Stimulated activated CD8-positive, alpha-beta memory T cell treated with anti-CD3 and anti-CD28 coated beads, Interleukin-2, amount 100 ng/mL, for 48 hours (primary cell): Measurements from ENCODE around the gene F2RL3.
"Not testable (repeated sequence)": the region's sequence is repeated elsewhere in the genome, so short reads cannot be mapped to it uniquely, and the experiment has no call there.

Experiments used
- DNase-seq, 2 donors: peaks; one replicate each; pipeline ENCODE4 v3.0.0-alpha.2; 2020; ENCODE audit warnings: low read depth in 2 of 2

F2RL3 gene

DNA sequence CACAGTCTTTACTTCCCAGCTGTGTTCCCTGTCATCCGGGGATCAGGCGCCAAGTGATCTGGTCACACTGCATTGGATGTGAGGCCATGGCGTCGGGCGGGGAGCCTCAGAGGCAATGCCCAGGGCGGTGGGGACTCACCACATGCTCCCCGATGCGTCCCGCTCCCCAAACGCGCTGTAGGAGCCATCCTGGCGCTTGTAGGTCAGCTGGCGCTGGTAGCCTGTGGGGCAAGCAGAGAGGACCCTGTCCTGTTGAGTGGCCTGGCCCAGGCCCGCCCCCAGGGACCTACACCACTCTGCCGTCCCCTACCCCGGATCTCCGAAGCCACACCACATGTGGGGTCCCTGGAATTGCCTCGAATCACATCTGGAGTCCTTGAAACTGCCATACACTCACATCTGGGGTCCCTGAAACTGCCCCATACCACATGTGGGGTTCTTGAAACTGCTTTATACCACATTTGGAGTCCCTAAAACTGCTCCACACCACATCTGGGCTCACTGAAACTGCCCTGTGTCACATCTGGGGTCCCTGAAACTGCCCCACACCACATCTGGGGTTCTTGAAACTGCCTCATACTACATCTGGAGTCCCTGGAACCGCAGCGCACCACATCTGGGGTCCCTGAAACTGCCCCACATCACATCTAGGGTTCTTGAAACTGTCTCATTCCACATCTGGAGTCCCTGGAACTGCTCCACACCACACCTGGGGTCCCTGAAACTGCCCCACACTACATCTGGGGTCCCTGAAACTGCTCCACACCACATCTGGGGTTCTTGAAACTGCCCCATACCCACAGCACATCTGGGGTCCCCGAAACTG is 33.2 kb downstream of the F2RL3 start:
- no peak for DNase-seq

DNA sequence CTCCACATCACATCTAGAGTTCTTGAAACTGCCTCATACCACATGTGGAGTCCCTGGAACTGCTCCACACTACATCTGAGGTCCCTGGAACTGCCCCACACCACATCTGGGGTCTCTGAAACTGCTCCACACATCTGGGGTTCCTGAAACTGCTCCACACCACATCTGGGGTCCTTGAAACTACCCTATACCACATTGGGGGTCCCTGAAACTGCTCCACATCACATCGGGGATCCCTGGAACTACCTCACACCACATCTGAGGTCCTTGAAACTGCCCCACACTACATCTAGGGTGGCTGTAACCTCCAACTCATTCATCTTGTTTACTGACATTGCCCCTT is 33.8 kb downstream of the F2RL3 start:
- DNase-seq = no peak

DNA sequence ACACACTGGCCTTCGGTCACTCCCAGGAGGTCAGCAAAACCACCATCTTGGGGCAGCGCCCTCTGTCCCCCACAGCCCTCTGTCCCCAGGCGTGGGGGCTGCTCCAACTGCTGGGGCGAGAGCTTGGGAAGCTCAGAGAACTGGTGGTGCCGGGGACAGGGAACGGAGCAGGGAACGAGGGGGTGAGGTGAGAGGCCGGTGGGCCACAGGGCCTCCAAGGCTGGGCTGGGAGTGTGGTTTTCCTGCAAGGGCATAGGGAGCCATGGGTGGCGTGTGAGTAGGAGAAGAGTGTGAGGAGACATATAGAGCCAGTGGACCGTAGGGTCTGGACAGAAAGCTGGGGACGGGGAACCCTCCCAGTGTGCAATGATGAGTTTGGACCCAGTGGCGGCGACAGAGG is 34.1 kb downstream of the F2RL3 start:
- no peak for DNase-seq

DNA sequence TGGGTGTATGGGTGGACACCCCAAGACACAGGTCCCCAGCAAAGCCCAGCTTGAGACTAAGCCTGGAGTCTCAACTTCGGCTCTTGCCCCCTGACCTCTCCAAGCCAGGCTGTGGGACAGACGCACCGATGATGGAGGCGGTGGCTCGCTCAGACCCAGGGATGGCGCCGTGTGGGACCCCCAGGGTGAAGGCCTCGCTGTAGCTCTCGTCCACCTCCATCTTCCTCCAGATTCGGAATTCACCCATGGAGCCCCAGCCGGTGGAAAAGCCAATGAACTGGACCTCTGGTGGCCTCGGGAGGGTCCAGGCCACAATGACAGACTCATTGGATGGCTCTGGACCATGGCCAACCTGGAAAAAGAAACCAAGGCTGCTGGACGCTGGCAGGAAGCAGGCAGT is 39.1 kb downstream of the F2RL3 start:
- no peak for DNase-seq

DNA sequence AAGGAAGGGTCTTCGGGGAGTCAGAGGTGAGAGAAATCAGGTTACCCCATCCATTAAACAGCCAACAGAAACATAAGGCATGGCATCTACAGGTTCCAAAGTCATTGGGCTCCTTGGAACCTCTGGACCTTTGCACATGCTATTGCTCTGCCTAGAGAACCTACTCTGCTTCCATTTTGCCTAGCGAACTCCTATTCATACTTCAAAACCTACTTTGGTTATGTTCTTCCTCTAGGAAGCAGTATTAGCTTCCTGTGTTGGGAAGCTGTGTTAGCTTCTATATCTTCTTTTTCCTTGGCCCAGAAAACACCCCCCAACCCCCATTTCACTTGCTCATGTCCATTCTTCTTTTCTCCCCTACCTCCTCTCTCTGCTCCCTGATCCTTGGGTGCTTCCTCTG is 39.6 kb downstream of the F2RL3 start:
- DNase-seq = no peak

DNA sequence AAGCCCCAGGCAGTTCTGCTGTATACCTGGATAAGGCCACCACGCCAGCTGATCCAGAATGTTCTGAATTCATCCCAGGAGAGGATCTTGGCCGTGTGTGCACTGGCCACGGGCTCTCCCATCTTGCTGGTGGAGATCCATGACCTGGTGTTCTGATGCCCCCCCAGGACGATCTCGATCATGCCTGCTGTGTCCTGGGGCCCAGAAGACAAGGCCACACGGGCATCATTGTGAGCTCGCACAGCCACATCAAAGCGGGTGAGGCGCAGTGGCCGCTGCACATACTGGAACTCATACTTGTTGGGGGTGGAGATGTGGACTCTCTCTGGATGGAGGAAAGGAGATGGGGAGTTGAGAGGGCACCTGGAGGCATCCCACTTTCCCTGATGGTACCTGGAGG is 40.1 kb downstream of the F2RL3 start:
- no peak for DNase-seq

DNA sequence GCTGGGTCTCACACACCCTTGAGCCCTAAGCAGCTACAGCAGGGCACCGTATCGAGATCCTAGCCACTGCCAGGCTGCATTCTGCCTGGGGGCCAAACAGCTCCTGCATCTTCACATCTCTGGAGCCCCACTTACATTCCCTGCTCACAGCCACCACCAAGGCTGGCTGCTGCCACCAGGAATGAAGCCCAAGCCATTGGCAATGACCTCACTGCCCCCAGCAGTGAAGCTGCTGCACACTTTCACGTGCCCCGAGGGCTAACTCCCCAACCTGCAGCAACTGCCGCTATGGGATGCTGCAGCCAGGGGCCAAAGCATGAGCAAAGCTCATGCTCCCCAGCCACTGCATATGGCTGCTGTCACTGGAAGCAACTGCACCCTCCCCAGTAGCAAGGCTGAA is 42.0 kb downstream of the F2RL3 start:
- DNase-seq = no peak

DNA sequence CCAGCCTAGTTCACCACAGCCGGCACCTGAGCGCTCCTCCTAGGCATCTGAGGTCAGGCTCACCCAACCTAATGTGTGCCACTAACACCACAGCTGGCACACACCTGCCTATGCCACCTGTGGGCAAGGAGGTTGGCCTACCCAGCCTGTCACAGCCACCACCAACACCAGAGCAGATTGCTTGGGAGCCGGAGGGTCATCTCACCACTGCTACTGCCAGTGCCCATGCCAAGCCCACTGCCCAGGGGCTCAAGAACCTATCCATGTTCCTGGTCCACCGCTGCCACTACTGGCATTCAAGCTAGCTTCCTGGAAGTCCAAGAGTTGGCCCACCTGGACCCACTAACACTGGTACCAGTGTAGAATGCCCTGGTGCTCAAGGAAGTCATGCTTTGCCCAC is 42.5 kb downstream of the F2RL3 start:
- no peak for DNase-seq

DNA sequence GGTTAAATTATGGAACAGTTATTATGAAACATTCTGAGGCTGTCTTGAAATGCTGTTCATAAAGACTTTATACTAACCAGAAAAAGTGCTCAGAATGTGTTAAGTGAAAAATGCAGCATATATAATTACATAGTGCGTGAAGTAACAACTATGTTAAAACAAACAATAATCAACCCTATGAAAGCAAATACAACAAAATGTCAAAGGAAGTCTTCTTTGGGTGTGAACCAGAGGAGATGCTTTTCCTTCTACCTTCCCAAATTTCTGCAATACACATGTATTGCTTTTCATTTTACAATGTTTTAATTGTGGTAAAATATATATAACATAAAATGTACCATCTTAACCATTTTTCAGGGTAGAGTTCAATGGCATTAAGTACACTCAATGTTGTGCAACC is 45.7 kb downstream of the F2RL3 start:
- DNase-seq = no peak

DNA sequence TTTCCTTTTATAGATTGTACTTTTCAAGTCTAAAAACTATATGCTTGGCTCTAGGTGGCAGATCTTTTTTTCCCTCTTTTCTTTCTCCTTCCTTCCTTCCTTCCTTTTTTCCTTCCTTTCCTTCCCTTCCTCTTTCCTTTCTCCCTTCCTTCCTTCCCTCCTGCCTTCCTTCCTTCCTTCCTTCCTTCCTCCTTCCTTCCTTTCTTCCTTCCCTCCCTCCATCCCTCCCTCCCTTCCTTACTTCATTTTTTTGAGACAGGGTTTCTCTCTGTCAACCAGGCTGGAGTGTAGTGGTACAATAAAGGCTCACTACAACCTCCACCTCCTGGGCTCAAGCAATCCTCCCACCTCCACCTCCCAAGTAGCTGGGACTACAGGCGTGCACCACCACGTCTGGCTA is 48.1 kb downstream of the F2RL3 start:
- DNase-seq = no peak

DNA sequence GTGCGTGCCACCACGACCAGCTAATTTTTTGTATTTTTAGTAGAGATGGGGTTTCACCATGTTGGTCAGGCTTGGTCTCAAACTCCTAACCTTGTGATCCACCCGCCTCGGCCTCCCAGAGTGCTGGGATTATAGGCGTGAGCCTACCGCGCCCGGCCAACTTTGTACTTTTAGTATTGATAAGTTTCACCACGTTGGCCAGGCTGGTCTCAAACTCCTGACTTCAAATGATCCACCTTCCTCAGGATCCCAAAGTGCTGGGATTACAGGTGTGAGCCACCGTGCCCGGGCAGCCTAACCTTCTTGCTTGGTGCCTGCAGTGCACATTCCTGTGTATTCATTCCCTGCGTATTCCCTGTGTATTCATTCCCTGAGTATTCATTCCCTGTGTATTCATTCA is 49.0 kb downstream of the F2RL3 start:
- not testable (repeated sequence) for DNase-seq

DNA sequence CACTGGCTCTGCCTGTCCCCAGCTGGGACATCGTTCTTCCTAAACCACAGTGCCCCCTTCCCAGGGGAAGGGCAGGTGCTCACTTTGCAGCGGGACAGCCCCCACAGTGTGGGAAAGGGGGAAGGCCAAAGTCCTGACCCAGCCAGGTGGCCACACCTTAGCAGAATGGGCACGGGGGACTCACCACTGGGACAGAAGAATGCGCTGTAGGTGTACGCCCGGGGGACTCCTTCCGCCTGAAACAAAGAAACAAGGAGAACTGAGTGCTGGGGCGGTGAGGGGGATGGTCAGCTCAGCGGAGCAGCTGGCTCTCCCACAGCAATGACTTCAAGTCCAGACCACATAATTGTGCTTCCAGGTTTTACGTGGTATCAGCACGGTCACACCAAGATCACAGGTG is 49.4 kb downstream of the F2RL3 start:
- no peak for DNase-seq

DNA sequence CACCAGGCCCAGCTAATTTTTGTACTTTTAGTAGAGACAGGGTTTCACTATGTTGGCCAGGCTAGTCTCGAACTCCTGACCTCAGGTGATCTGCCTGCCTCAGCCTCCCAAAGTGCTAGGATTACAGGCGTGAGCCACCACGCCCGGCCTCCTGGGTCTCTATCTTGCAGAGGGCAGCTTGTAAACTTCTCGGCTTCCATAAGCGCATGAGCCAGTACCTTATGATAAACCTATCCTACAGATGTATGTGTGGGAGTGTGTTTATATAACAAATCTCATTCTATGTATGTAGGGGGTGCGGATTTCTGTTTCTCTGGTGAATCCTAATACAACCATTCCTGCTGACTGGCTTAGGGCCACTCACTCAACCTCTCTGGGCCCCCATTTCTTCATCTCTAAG is 51.3 kb downstream of the F2RL3 start:
- DNase-seq = not testable (repeated sequence)

DNA sequence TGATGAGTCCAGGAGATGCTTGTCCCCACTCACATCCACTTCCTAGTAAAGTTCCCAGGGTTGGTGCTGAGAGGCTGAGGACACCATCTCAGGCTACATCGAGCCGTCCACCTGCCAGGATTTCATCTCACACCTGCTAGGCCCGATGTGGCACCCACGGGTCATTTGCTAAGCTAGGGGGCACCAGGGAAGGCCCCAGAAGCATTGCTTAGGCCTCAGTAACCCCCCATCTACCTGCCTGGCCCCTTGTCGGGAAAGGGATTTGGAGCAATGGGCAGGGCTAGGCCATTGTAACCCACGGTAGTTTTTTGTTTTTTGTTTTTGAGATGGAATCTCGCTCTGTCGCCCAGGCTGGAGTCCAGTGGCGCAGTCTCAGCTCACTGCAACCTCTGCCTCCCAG is 51.8 kb downstream of the F2RL3 start:
- no peak for DNase-seq
